ENCODE data around the gene STAB2.
"Not testable (repeated sequence)": the region's sequence is repeated elsewhere in the genome, so short reads cannot be mapped to it uniquely, and the experiment has no call there.

STAB2 gene

DNA sequence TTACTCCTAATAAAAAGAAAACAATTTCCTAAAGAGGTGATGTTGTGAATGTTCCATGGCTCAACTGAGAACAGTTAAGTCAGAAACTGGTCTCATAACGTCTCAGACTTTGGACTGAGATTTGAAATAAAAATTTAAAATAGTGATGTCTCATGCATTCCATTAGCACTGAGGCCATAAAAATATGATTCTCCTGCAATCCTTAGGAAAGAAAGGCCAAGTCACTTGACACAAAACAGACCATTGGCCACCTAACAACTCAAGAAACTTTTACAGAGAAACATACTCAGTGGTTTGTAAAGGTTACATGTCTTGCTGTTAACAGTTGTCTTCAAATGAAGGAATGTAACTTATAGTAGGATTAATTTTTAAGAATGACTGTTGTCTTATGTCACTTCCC, 58.1 kb downstream of the STAB2 start:
- no peaks in the 10 kb centered on the region for H3K4me1 ChIP-seq (ENCODE audit: insufficient read depth, insufficient read length)
- no peak overlapping the region for H3K9ac ChIP-seq (ENCODE audit: insufficient read length, low read depth)
- no peak overlapping the region for H3K4me3 ChIP-seq (ENCODE audit: insufficient read length, low read depth)
- peaks cover 6% of the 10 kb centered on the region; the same call in 1 of the 2 replicates for H3K9me3 ChIP-seq (ENCODE audit: insufficient read depth, low read length)
- TF ChIP-seq SUZ12 (IDR thresholded peaks at IDR 0.05; ENCODE audit: extremely low read depth, insufficient read depth, insufficient read length): no peak
- no peak for TF ChIP-seq ZNF274 (IDR thresholded peaks at IDR 0.05; ENCODE audit: low read depth, low read length)
- TF ChIP-seq YY1 (IDR thresholded peaks at IDR 0.05; ENCODE audit: insufficient read depth, insufficient read length): no peak
- DNase-seq (ENCODE audit: low read depth, low spot score): no peak
- H3K36me3 ChIP-seq (ENCODE audit: insufficient read depth, insufficient read length, low read length): no peaks in the 10 kb centered on the region
- H3K27me3 ChIP-seq (ENCODE audit: insufficient read depth, insufficient read length): no peaks in the 10 kb centered on the region

DNA sequence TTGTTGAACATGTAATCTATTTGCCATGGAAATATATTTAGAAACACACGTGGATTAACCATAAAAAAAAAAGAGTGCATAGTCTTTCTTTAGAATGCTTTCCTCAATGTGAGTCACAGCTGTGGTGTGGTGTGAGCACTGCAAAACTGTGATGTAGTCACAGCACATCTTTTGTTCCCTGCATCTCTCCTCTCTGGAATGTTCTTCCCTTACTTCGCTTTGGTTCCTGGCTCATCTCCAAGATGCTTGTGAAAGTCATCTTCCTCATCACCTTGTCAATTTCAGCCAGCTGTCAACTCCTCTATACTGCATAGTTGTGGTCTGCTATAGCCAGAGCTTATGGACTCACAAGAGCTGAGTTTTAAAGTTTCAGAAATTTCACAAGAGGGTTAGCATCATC, 60.2 kb downstream of the STAB2 start:
- no peaks in the 10 kb centered on the region for H3K36me3 ChIP-seq (ENCODE audit: insufficient read depth, insufficient read length, low read length)
- no peaks in the 10 kb centered on the region for H3K4me1 ChIP-seq (ENCODE audit: insufficient read depth, insufficient read length)
- H3K9ac ChIP-seq (ENCODE audit: insufficient read length, low read depth): no peak overlapping the region
- no peak overlapping the region for H3K4me3 ChIP-seq (ENCODE audit: insufficient read length, low read depth)
- DNase-seq (ENCODE audit: low read depth, low spot score): no peak
- H3K27me3 ChIP-seq (ENCODE audit: insufficient read depth, insufficient read length): no peaks in the 10 kb centered on the region
- TF ChIP-seq YY1 (IDR thresholded peaks at IDR 0.05; ENCODE audit: insufficient read depth, insufficient read length) (no peak), SUZ12 (IDR thresholded peaks at IDR 0.05; ENCODE audit: extremely low read depth, insufficient read depth, insufficient read length) (no peak), ZNF274 (IDR thresholded peaks at IDR 0.05; ENCODE audit: low read depth, low read length) (no peak)
- peaks cover 6% of the 10 kb centered on the region; the same call in 1 of the 2 replicates for H3K9me3 ChIP-seq (ENCODE audit: insufficient read depth, low read length)

DNA sequence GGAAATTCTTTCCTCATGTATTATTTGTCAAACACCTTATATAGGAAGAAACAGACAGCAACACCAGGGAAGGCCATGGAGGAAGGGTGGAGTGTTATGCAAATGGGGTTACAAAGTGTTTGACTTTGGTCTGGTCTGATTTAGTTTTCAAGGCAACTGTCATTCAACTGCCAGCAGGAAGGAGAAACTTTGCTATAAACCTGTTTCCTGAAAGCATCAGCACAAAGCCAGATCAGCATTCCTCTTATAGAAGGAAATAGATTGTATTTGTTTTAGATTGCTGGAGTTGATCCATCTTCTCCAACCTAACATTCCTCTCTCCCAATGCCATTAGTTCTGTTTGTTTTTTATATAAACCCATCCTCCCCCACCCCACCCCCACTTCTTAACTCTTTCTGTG, 65.7 kb downstream of the STAB2 start:
- TF ChIP-seq YY1 (IDR thresholded peaks at IDR 0.05; ENCODE audit: insufficient read depth, insufficient read length) (no peak), SUZ12 (IDR thresholded peaks at IDR 0.05; ENCODE audit: extremely low read depth, insufficient read depth, insufficient read length) (no peak), ZNF274 (IDR thresholded peaks at IDR 0.05; ENCODE audit: low read depth, low read length) (no peak)
- Histone ChIP-seq H3K9ac (ENCODE audit: insufficient read length, low read depth) (no peak overlapping the region), H3K4me3 (ENCODE audit: insufficient read length, low read depth) (no peak overlapping the region), H3K27me3 (ENCODE audit: insufficient read depth, insufficient read length) (no peaks in the 10 kb centered on the region), H3K4me1 (ENCODE audit: insufficient read depth, insufficient read length) (no peaks in the 10 kb centered on the region), H3K36me3 (ENCODE audit: insufficient read depth, insufficient read length, low read length) (no peaks in the 10 kb centered on the region), H3K9me3 (ENCODE audit: insufficient read depth, low read length) (no peaks in the 10 kb centered on the region)
- DNase-seq (ENCODE audit: low read depth, low spot score): no peak

DNA sequence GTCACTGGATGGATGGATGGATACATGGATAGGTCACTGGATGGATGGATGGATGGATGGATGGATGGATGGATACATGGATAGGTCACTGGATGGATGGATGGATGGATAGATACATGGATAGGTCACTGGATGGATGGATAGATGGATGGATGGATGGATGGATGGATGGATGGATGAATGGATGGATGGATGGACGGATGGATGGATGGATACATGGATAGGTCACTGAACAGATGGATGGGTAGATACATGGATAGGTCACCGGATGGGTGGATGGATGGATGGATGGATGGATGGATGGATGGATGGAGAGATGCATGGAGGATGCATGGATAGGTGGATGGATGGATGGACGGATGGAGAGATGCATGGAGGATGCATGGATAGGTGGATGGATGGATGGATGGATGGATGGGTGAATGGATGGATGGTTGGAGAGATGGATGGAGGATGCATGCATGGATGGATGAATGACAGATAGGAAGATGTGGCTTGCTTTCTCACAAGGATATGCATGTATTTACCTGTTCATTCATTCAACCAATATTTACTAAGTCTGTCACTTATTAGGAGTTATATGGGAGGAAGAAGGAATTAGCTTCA, 66.6 kb downstream of the STAB2 start:
- not testable (repeated sequence) for H3K9ac ChIP-seq (ENCODE audit: insufficient read length, low read depth); H3K36me3 ChIP-seq (ENCODE audit: insufficient read depth, insufficient read length, low read length); H3K4me1 ChIP-seq (ENCODE audit: insufficient read depth, insufficient read length); DNase-seq (ENCODE audit: low read depth, low spot score); H3K9me3 ChIP-seq (ENCODE audit: insufficient read depth, low read length); H3K27me3 ChIP-seq (ENCODE audit: insufficient read depth, insufficient read length); H3K4me3 ChIP-seq (ENCODE audit: insufficient read length, low read depth)

DNA sequence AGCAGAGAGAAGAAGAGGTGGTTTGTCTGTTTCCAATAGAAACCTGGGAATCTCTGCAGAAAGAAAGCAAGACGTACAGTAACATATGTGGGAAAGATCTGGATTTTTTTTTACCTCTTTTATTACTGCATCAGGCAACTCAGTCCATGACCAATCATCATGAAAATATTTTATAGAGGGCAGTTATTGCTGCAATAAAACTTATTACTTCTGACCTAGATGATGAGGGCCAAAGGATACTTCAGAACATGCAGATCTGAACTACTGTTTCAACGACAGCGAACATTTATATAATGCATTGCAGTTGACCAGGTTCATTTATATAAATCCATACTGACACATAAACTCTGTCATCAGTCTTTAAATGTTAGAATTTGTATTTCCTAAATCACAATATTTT, 67.7 kb downstream of the STAB2 start:
- no peak overlapping the region for H3K4me3 ChIP-seq (ENCODE audit: insufficient read length, low read depth)
- H3K9me3 ChIP-seq (ENCODE audit: insufficient read depth, low read length): no peaks in the 10 kb centered on the region
- DNase-seq (ENCODE audit: low read depth, low spot score): no peak
- no peaks in the 10 kb centered on the region for H3K4me1 ChIP-seq (ENCODE audit: insufficient read depth, insufficient read length)
- H3K9ac ChIP-seq (ENCODE audit: insufficient read length, low read depth): no peak overlapping the region
- TF ChIP-seq YY1 (IDR thresholded peaks at IDR 0.05; ENCODE audit: insufficient read depth, insufficient read length) (no peak), SUZ12 (IDR thresholded peaks at IDR 0.05; ENCODE audit: extremely low read depth, insufficient read depth, insufficient read length) (no peak), ZNF274 (IDR thresholded peaks at IDR 0.05; ENCODE audit: low read depth, low read length) (no peak)
- H3K36me3 ChIP-seq (ENCODE audit: insufficient read depth, insufficient read length, low read length): no peaks in the 10 kb centered on the region
- no peaks in the 10 kb centered on the region for H3K27me3 ChIP-seq (ENCODE audit: insufficient read depth, insufficient read length)

DNA sequence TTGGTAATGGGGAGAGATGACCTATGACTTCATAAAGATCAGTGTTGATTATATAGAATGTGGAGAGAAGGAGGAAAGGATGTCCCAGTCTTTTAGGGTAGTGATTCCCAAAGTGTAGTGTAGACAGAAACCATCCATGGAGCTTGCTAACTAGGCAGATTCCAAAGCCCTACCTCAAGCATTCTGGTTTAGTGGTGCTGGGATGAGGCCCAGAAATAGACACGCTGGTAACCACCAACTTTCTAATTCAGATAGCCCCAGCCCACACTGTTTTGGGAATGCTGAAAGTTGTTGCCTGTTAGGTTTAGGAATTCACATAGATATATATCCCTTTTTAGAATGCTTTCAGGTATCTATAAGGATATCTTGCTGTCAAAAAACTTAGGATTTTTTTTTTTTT, 69.2 kb downstream of the STAB2 start:
- no peak for DNase-seq (ENCODE audit: low read depth, low spot score)
- no peaks in the 10 kb centered on the region for H3K36me3 ChIP-seq (ENCODE audit: insufficient read depth, insufficient read length, low read length)
- no peak overlapping the region for H3K9ac ChIP-seq (ENCODE audit: insufficient read length, low read depth)
- H3K4me1 ChIP-seq (ENCODE audit: insufficient read depth, insufficient read length): no peaks in the 10 kb centered on the region
- H3K4me3 ChIP-seq (ENCODE audit: insufficient read length, low read depth): no peak overlapping the region
- no peaks in the 10 kb centered on the region for H3K9me3 ChIP-seq (ENCODE audit: insufficient read depth, low read length)
- no peaks in the 10 kb centered on the region for H3K27me3 ChIP-seq (ENCODE audit: insufficient read depth, insufficient read length)
- TF ChIP-seq YY1 (IDR thresholded peaks at IDR 0.05; ENCODE audit: insufficient read depth, insufficient read length): no peak
- no peak for TF ChIP-seq ZNF274 (IDR thresholded peaks at IDR 0.05; ENCODE audit: low read depth, low read length)
- TF ChIP-seq SUZ12 (IDR thresholded peaks at IDR 0.05; ENCODE audit: extremely low read depth, insufficient read depth, insufficient read length): no peak

DNA sequence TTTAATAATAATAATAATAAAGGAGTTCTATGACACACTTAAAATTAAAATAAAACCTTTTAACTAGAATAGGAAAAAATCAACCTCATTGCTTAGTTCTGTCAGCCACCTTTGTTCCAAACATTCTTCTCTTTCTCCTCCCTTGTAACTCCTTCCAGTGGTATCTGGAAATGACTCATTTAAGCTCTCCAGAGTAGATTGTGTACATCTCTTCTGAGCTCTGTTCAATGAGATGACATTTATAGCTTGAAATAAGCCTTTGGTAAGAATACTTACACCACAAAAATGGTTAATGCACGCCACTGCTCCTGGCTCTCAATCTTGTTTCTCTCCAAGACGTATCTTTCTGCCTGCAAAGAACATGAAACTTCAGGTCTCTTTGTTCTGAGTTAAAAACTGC, 70.3 kb downstream of the STAB2 start:
- TF ChIP-seq YY1 (IDR thresholded peaks at IDR 0.05; ENCODE audit: insufficient read depth, insufficient read length) (no peak), ZNF274 (IDR thresholded peaks at IDR 0.05; ENCODE audit: low read depth, low read length) (no peak), SUZ12 (IDR thresholded peaks at IDR 0.05; ENCODE audit: extremely low read depth, insufficient read depth, insufficient read length) (no peak)
- Histone ChIP-seq H3K9me3 (ENCODE audit: insufficient read depth, low read length) (no peaks in the 10 kb centered on the region), H3K36me3 (ENCODE audit: insufficient read depth, insufficient read length, low read length) (no peaks in the 10 kb centered on the region), H3K27me3 (ENCODE audit: insufficient read depth, insufficient read length) (no peaks in the 10 kb centered on the region), H3K9ac (ENCODE audit: insufficient read length, low read depth) (no peak overlapping the region), H3K4me1 (ENCODE audit: insufficient read depth, insufficient read length) (no peaks in the 10 kb centered on the region), H3K4me3 (ENCODE audit: insufficient read length, low read depth) (no peak overlapping the region)
- DNase-seq (ENCODE audit: low read depth, low spot score): no peak

DNA sequence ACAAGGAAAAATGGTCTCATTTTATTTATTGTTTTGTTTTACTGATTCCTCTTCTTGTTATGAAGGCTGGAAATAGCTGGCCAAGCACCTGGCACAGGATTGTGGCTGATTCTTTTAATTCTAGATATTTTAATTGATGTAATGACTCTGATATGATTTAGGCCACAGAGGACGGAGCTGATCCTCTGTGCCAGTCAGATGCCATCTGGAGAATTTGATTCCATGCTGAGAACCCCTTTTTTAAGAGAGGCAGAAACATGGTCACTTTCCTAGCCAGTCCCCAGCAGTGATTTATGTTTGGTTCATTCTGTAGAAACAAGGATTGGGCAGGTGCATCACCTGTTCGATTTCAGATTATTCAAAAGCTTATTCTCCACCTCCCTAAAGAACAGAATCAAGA, 77.6 kb downstream of the STAB2 start:
- DNase-seq (ENCODE audit: low read depth, low spot score): no peak
- H3K36me3 ChIP-seq (ENCODE audit: insufficient read depth, insufficient read length, low read length): no peaks in the 10 kb centered on the region
- no peaks in the 10 kb centered on the region for H3K27me3 ChIP-seq (ENCODE audit: insufficient read depth, insufficient read length)
- H3K4me1 ChIP-seq (ENCODE audit: insufficient read depth, insufficient read length): peaks cover 2% of the 10 kb centered on the region
- H3K9me3 ChIP-seq (ENCODE audit: insufficient read depth, low read length): no peaks in the 10 kb centered on the region
- H3K4me3 ChIP-seq (ENCODE audit: insufficient read length, low read depth): no peak overlapping the region
- H3K9ac ChIP-seq (ENCODE audit: insufficient read length, low read depth): no peak overlapping the region
- TF ChIP-seq ZNF274 (IDR thresholded peaks at IDR 0.05; ENCODE audit: low read depth, low read length) (no peak), YY1 (IDR thresholded peaks at IDR 0.05; ENCODE audit: insufficient read depth, insufficient read length) (no peak), SUZ12 (IDR thresholded peaks at IDR 0.05; ENCODE audit: extremely low read depth, insufficient read depth, insufficient read length) (no peak)
